Right lobe of liver (tissue), 6 donors: ENCODE measurements around the gene IPO13. TPM values are rescaled to one million over a fixed set of nuclear protein-coding genes. Genes with fewer than 3 reads are reported as not detected.
A peak's percentile ranks its signal among the peaks of the same experiment; 100 is the strongest.

ENCODE experiments used
- ATAC-seq, 4 donors: fragments of 200-7000 bp; cut with Tn5 transposase; one replicate each; pipeline ENCODE4 v1.9.1; 2020; ENCODE audit warnings: mild to moderate bottlenecking in 4 of 4, moderate library complexity in 4 of 4
- DNase-seq, 3 donors: peaks; one replicate each; pipeline ENCODE4 v3.0.0-alpha.2; 2020
- H3K27ac ChIP-seq, 3 donors: fragments of 200-600 bp; one replicate each; pipeline ENCODE4 v1.8.0; 2022
- H3K27me3 ChIP-seq, 2 donors: fragments of 200-600 bp; one replicate each; pipeline ENCODE4 v1.8.0; 2022
- H3K36me3 ChIP-seq, 4 donors: fragments of 200-600 bp; sonication (generic) in 1 of 4; one replicate each; pipeline versions ENCODE4 v1.5.1 to v1.8.0; 2017 to 2022; ENCODE audit warnings: control low read depth in 1 of 4
- H3K4me1 ChIP-seq, 4 donors: fragments of 200-600 bp; sonication (generic) in 1 of 4; one replicate each; pipeline versions ENCODE4 v1.5.1 to v1.8.0; 2017 to 2022; ENCODE audit warnings: control low read depth in 1 of 4
- H3K4me3 ChIP-seq, 3 donors: fragments of 200-600 bp; one replicate each; pipeline ENCODE4 v1.8.0; 2022
- H3K9me3 ChIP-seq, 4 donors: fragments of 200-600 bp; sonication (generic) in 1 of 4; one replicate each; pipeline versions ENCODE4 v1.5.1 to v1.8.0; 2017 to 2022; ENCODE audit warnings: control low read depth in 1 of 4
- CTCF ChIP-seq, 4 donors: fragments of 200-600 bp in 3 of 4; fragments of 450-650 bp in 1 of 4; IDR thresholded peaks; one replicate each; pipeline versions ENCODE4 v1.5.1 to v1.8.0; 2016 to 2022; ENCODE audit warnings: antibody characterized with exemption in 4 of 4, mild to moderate bottlenecking in 2 of 4
- POLR2A ChIP-seq: fragments of 450-650 bp; IDR thresholded peaks from one replicate; pipeline ENCODE4 v1.6.1; 2017; ENCODE audit warnings: antibody characterized with exemption, mild to moderate bottlenecking
- WGBS: methylation state at CpG from one replicate; pipeline ENCODE4 v1.1.6; 2018; ENCODE audit warnings: low coverage, low lambda C conversion rate; ENCODE audit not compliant: insufficient coverage; ENCODE audit errors: missing lambda C conversion rate; 5-methylcytosine and 5-hydroxymethylcytosine counted together
- intact Hi-C, 2 donors: fragments of 100-400 bp; cut with DNase I; formaldehyde crosslinking; loops; one replicate each; pipeline versions ENCODE4 v1.11.2 to v1.14.1; 2022
- total RNA-seq, 6 experiments: library from RNA; depleted of rRNA in 2 of 6; stranded (reverse); fragments of >200 nt in 2 of 6; fragmentation: NEBNext Ultra II Directional in 3 of 6; extraction: Animal tissue kit (Norgen Biotek cat#: 25700) in 3 of 6; gene quantifications; one replicate each; pipeline versions ENCODE4 v1.1.0 to v1.2.4, GENCODE V29; 2016 to 2023
- donor health status: DM: no; HTN: yes; CAD: no.
- donor health status: DM: no; HTN: no; CAD: no.
- donor health status: DM: no; HTN: no; CAD: no.
- donor health status: DM: no; HTN: yes; CAD: no.
- donor health status: DM: no; HTN: yes; CAD: no.

The IPO13 gene
- total RNA-seq, 6 experiments from 2014 or later: 12.4 to 18.9 (median 14.8) TPM

- ATAC-seq (no peak), DNase-seq (no peak)
- Histone ChIP-seq H3K4me1 (peaks cover 0 to 30% (median 5%) of the 10 kb centered on the region in 4 donors), H3K27ac (no peak overlapping the region), H3K4me3 (no peak overlapping the region), H3K27me3 (no peaks in the 10 kb centered on the region), H3K36me3 (peaks cover 0 to 2% (median 0%) of the 10 kb centered on the region in 4 donors), H3K9me3 (no peaks in the 10 kb centered on the region)
- TF ChIP-seq CTCF (IDR thresholded peaks at IDR 0.05): no peak
- TF ChIP-seq POLR2A: no peak
- WGBS: 70% methylated on average over 14 of the region's 15 CpGs
- intact Hi-C loops: no loop called here
These were observed 36.1 kb downstream of the IPO13 start for GRCh38 chr1:43982808-43983207.

- no peak for DNase-seq
- intact Hi-C loops: no loop called here
- ATAC-seq: no peak
- H3K9me3 ChIP-seq: no peaks in the 10 kb centered on the region
- H3K4me1 ChIP-seq: peaks cover 0 to 25% (median 2%) of the 10 kb centered on the region in 4 donors
- H3K27ac ChIP-seq: no peak overlapping the region
- 88% methylated on average over 10 of the region's 12 CpGs for WGBS
- no peaks in the 10 kb centered on the region for H3K36me3 ChIP-seq
- no peaks in the 10 kb centered on the region for H3K27me3 ChIP-seq
- H3K4me3 ChIP-seq: no peak overlapping the region
- TF ChIP-seq POLR2A (no peak), CTCF (IDR thresholded peaks at IDR 0.05) (no peak)
These were observed 36.6 kb downstream of the IPO13 start for GRCh38 chr1:43983253-43983899.

GRCh38 chr1:43984855-43985254 lies 38.1 kb downstream of the IPO13 start:
- WGBS: no CpG with 5 or more reads among the region's 16 CpGs
- intact Hi-C loops: no loop called here

GRCh38 chr1:43985984-43986595 lies 39.3 kb downstream of the IPO13 start:
- H3K4me3 ChIP-seq: no peak overlapping the region
- H3K4me1 ChIP-seq: peaks cover 0 to 21% (median under 1%) of the 10 kb centered on the region in 4 donors
- ATAC-seq (peak in 1 of 4 donors; percentile 18), DNase-seq (no peak)
- intact Hi-C loops: no loop called here
- TF ChIP-seq POLR2A: no peak
- 88% methylated on average over 4 of the region's 4 CpGs for WGBS
- no peaks in the 10 kb centered on the region for H3K36me3 ChIP-seq
- H3K27me3 ChIP-seq: no peaks in the 10 kb centered on the region
- H3K27ac ChIP-seq: no peak overlapping the region
- H3K9me3 ChIP-seq: no peaks in the 10 kb centered on the region

More at GRCh38 chr1:43984855-43985254, 38.1 kb downstream of the IPO13 start:
- Histone ChIP-seq H3K4me3 (no peak overlapping the region), H3K9me3 (no peaks in the 10 kb centered on the region), H3K27ac (no peak overlapping the region), H3K36me3 (no peaks in the 10 kb centered on the region), H3K27me3 (no peaks in the 10 kb centered on the region), H3K4me1 (peaks cover 0 to 20% (median 0%) of the 10 kb centered on the region in 4 donors)
- ATAC-seq (no peak), DNase-seq (no peak)
- no peak for TF ChIP-seq POLR2A
- no peak for TF ChIP-seq CTCF (IDR thresholded peaks at IDR 0.05)

GRCh38 chr1:43986712-43987111 lies 40.0 kb downstream of the IPO13 start:
- no peak for ATAC-seq

More at GRCh38 chr1:43986712-43987111, 40.0 kb downstream of the IPO13 start:
- Histone ChIP-seq H3K4me3 (no peak overlapping the region), H3K9me3 (no peaks in the 10 kb centered on the region), H3K36me3 (no peaks in the 10 kb centered on the region), H3K4me1 (peaks cover 0 to 22% (median 1%) of the 10 kb centered on the region in 4 donors), H3K27ac (peak overlapping the region in 1 of 3 donors; percentile 35), H3K27me3 (no peaks in the 10 kb centered on the region)
- DNase-seq: no peak
- intact Hi-C loops: no loop called here
- 90% methylated on average over 3 of the region's 6 CpGs for WGBS
- TF ChIP-seq POLR2A: no peak
- TF ChIP-seq CTCF (IDR thresholded peaks at IDR 0.05): peak in 1 of 4 donors; percentile 11
